Measurements from ENCODE around the gene PARD3B.

The PARD3B gene

GRCh38 chr2:204538182-204539018 lies 6.9 kb upstream of the PARD3B start:
- H3K27ac ChIP-seq: no peak overlapping the region
- ChIA-PET CTCF (no interaction called here), POLR2A (ENCODE audit: low non-redundant PET) (no interaction called here)
- TF ChIP-seq, protein P1, sequence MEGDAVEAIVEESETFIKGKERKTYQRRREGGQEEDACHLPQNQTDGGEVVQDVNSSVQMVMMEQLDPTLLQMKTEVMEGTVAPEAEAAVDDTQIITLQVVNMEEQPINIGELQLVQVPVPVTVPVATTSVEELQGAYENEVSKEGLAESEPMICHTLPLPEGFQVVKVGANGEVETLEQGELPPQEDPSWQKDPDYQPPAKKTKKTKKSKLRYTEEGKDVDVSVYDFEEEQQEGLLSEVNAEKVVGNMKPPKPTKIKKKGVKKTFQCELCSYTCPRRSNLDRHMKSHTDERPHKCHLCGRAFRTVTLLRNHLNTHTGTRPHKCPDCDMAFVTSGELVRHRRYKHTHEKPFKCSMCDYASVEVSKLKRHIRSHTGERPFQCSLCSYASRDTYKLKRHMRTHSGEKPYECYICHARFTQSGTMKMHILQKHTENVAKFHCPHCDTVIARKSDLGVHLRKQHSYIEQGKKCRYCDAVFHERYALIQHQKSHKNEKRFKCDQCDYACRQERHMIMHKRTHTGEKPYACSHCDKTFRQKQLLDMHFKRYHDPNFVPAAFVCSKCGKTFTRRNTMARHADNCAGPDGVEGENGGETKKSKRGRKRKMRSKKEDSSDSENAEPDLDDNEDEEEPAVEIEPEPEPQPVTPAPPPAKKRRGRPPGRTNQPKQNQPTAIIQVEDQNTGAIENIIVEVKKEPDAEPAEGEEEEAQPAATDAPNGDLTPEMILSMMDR (conservative IDR thresholded peaks at IDR 0.05; ENCODE audit: low read depth): no peak
- no peak for DNase-seq (ENCODE audit: low spot score)

DNA sequence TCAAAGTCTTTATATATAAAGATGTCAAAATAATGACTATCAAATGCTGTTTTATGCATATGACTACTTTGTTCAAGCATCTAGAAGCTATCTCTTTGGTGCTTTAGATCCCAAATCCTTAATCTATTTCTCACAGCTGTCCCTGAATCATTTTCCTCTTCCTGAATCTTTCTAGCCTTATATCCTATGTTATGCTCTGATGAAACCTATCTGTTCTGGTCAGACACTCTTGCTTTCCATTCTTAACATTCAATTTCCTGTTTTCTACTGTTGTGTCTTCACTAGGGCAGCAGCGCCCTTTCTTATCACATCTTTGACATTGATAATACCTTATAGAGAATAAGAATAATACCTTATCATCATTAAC lies 6.3 kb upstream of the PARD3B start:
- no peak for DNase-seq (ENCODE audit: low spot score)
- CTCF ChIA-PET: no interaction called here
- no peak overlapping the region for H3K27ac ChIP-seq
- TF ChIP-seq, protein P1 (conservative IDR thresholded peaks at IDR 0.05; ENCODE audit: low read depth): no peak
- POLR2A ChIA-PET (ENCODE audit: low non-redundant PET): no interaction called here

DNA sequence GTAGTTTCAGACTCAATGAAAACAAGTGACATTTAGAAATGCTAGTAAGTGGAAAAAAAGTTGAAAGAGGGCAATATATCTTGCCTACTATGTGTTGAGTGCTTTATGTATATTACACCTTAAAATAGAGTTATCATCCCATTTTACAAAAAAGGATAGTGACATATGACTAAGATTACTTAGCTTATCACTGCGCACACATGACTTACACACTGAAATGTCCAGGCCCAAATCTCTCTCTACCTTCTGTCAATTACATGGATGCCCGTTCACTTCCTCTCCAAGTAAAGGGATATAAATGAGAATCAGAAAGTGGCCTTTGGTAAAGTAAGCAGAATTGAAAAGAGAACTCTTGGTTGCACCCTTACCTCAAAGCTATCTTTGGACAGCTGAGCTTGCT lies 3.6 kb upstream of the PARD3B start:
- CTCF ChIA-PET: no interaction called here
- no peak overlapping the region for H3K27ac ChIP-seq
- DNase-seq (ENCODE audit: low spot score): no peak
- POLR2A ChIA-PET (ENCODE audit: low non-redundant PET): no interaction called here
- TF ChIP-seq, protein P1 (conservative IDR thresholded peaks at IDR 0.05; ENCODE audit: low read depth): no peak

- TF ChIP-seq, protein P1 (conservative IDR thresholded peaks at IDR 0.05; ENCODE audit: low read depth): no peak
- no peak for DNase-seq (ENCODE audit: low spot score)
- CTCF ChIA-PET: interaction anchor here (0.6 to 1.0 kb wide), 2 partner anchors 94 to 149 kb away, joined by 4 read pairs; no protein-coding TSS in a partner anchor
- H3K27ac ChIP-seq: no peak overlapping the region
- POLR2A ChIA-PET (ENCODE audit: low non-redundant PET): no interaction called here
Observed at GRCh38 chr2:204542982-204543608, 2.2 kb upstream of the PARD3B start.

GRCh38 chr2:204545861-204546735 lies 823 bp downstream of the PARD3B start:
- no peak for DNase-seq (ENCODE audit: low spot score)
- TF ChIP-seq, protein P1 (conservative IDR thresholded peaks at IDR 0.05; ENCODE audit: low read depth): no peak
- ChIA-PET CTCF (interaction anchor here (0.7 to 1.1 kb wide), 2 partner anchors 12 to 507 kb away, joined by 3 to 4 read pairs; no protein-coding TSS in a partner anchor), POLR2A (ENCODE audit: low non-redundant PET) (no interaction called here)
- H3K27ac ChIP-seq: no peak overlapping the region; the same call in 1 of the 2 replicates

All from RWPE1 (cell line).